Limb (tissue), 2 donors: ENCODE results near the gene MTCH1.
"Not testable (repeated sequence)": the region's sequence is repeated elsewhere in the genome, so short reads cannot be mapped to it uniquely, and the experiment has no call there.

Experiments used
- DNase-seq, 2 donors: peaks; one replicate each; pipeline ENCODE4 v3.0.0-alpha.2; 2016; ENCODE audit errors: extremely low spot score in 2 of 2

The MTCH1 gene

DNA sequence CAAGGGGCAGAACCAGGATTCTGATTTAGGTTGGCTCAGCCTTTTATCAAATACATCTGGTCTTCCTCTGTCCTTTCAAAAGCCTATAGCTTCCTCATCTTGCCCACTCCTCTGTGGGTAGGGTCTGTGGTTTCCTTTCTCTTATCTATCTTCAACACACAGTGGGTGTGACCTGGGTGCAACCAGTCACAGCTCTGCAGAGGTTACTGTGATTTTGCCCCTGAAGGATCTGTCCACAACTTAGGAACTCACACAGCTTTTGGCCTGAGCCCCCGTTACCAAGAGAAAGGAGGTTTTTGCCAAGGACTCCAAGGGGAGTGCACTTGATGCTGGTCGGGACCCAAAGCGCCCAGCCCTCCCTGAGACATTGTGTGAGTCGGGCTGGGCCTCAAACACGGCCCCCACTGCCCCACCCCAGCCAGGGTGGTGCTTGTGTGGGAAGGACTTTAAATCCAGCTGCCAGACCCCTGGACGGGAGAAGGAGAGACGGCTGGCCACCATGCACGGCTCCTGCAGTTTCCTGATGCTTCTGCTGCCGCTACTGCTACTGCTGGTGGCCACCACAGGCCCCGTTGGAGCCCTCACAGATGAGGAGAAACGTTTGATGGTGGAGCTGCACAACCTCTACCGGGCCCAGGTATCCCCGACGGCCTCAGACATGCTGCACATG lies 31.6 kb downstream of the MTCH1 start, which contains the start of gene PI16:
PI16 (plus strand) TSS at position 477 of the 670 bp plus-strand sequence; CDS start at position 500, 23 bp downstream.
- no peak for DNase-seq

DNA sequence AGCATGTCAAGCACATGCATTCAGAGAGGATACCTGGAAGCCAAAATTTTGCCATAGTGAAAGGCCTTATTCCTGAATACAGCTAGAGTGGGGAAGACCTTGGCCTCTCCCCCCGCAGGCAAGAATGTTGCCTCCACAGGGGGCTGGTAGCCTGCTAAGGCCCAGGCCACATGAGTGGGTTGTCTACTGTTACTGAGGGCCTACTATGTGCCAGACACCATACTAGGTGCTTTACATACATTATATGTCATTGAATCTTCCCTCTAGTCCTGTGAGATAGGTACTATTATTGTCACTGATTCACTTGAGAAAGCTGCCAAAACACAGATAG lies 32.1 kb downstream of the MTCH1 start:
- no peak for DNase-seq

DNA sequence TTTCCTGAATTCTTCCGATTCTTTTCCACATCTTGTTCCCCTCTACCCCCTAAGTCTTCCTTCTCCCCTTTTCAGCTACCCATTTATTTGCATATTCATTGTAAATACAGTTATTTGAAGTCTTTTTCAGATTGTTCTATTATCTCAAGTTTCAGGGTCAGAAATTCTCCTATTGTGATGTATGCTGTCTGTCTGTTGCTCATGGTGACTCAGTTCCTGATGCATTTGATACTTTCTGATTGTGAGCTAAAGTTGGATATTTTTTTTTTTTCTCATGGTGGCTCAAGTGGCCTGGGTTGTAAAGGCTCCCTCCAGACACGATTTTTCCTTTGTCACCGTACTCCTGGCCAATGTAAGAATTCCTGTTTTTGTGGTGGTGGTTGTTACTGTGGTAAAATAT lies 36.4 kb downstream of the MTCH1 start:
- no peak for DNase-seq

DNA sequence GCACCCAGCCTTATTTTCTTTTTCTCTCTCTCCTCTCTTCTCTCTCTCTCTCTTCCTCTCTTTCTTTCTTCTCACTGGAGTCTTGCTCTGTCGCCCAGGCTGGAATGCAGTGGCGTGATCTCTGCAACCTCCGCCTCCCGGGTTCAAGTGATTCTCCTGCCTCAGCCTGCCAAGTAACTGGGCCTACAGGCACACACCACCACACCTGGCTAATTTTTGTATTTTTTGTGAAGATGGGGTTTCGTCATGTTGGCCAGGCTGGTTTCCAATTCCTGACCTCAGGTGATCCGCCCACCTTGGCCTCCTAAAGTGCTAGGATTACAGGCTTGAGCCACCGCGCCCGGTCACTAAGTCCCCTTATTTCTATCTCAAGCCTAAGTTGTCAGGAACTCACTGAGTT lies 36.9 kb downstream of the MTCH1 start:
- DNase-seq = not testable (repeated sequence)

DNA sequence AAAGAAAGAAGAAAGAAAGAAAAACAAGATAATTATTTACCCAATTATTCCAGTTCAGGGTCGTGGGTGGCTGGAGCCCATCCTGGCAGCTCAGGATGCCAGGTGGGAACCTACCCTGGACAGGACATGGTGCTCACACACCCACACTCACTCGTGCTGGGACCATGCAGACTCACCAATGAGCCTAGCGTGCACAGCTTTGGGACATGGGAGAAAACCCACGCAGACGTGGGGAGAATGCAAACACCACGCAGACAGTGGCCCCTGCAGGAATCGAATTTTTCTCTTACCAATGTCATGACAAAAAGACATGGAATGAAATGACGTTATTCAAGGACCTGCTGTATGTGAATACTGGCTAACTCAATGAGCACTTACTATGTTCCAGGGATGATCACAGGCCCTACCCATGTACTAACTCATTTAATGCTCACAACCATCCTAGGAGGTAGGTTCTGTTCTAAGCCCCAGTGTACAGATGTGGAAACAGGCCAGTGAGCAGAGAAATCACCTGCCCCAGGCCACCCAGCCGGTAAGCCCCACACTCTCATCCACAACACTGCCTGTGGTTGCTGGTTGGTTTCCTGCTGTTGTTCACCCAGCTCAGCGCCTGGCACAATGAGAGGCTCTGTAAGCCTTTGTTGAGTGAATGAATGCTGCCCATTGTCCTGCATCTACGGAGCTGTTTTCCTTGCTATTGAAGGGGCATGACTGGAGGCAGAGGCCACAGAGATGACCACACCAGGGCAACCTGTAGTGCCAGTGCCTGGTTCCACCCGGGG lies 38.2 kb downstream of the MTCH1 start:
- DNase-seq = no peak

DNA sequence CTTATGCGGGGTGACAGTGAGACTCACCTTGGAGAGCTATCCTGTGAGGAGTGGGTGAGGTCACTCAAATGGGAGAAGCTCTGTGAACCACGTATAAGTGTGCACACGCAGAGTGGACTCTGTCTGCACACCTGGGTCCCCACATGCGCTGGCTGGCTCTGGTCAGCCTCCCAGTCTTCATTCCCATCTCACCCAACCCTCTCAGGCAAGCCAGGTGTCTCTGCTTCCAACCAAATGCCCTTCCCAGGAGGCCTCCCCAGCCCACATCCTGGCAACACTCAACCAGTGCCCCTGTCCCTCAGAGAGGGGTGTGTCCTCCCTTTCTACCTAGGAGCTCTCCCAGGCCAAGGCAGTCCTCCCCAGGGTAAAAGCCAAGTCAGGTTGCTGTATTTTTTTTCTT lies 39.5 kb downstream of the MTCH1 start:
- no peak for DNase-seq

DNA sequence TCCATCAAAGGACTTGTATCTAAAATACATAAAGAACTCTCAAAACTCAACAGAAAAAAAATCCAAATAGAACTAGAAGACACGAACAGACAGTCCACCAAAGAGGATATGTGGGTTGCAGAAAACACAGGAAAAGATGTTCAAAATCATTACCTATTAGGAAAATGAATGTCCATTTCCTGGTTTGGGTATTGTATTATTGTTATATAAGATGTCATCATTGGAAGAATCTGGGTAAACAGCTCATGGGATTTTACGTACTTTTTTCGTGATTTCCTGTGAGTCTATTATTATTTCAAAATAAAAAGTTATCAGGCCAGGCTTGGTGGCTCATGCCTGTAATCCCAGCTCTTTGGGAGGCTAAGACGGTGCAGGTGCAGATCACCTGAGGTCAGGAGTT lies 40.7 kb downstream of the MTCH1 start:
- DNase-seq = no peak

DNA sequence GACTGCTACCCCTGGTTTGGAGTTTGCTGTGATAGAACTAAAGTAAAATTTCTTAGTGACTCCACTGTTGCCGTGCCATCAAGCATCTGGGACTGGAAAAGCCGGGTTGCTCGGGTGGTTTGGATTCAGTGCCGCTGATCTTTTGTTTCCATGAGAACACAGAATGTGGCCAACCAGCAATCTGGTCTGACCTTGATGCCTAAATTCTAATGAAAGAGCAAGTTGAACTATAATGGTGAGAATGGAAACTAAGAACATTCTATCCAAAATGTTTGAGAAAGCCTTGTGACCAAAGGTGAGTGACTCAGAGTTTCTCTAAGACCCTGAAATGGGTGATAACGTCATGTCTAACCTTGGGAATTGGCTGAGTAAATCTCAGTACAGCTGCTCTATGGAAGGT lies 41.3 kb downstream of the MTCH1 start:
- DNase-seq = no peak

DNA sequence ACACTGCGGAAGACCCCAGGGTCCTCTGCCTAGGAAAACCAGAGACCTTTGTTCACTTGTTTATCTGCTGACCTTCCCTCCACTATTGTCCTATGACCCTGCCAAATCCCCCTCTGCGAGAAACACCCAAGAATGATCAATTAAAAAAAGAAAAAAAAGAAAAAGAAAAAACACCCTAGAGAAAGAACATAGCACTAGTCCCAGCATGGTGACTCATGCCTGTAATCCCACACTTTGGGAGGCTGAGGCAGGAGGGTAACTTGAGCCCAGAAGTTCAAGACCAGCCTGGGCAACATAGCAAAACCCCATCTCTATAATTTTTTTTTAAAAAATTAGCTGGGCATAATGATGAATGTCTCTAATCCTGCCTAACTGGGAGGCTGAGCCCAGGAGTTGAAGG lies 43.7 kb downstream of the MTCH1 start:
- not testable (repeated sequence) for DNase-seq

DNA sequence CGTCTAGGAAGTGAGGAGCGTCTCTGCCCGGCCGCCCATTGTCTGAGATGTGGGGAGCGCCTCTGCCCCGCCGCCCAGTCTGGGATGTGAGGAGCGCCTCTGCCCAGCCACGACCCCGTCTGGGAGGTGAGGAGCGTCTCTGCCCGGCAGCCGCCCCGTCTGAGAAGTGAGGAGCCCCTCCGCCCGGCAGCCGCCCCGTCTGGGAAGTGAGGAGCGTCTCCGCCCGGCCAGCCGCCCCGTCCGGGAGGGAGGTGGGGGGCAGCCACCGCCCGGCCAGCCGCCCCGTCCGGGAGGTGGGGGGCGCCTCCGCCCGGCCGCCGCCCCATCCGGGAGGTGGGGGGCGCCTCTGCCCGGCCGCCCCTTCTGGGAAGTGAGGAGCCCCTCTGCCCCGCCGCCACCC lies 44.4 kb downstream of the MTCH1 start:
- not testable (repeated sequence) for DNase-seq

DNA sequence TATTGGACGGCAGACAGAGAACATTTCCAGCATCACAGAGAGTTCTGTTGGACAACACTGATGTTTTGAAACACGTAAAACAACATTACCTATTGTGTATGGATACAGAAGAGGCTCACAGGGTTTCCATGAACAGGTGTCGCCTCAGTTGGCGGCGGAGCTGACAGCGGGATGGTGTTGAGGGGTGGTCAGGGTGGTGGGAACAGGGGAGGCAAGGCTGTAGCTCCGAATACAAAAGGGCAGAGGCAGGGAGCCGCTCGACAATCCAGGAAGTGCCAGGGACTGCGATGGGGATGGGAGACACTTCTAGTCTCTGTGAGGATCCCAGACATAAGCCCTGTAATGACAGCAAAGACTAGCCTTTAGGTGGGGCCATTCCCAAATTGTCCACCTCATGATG lies 46.0 kb downstream of the MTCH1 start:
- no peak for DNase-seq

DNA sequence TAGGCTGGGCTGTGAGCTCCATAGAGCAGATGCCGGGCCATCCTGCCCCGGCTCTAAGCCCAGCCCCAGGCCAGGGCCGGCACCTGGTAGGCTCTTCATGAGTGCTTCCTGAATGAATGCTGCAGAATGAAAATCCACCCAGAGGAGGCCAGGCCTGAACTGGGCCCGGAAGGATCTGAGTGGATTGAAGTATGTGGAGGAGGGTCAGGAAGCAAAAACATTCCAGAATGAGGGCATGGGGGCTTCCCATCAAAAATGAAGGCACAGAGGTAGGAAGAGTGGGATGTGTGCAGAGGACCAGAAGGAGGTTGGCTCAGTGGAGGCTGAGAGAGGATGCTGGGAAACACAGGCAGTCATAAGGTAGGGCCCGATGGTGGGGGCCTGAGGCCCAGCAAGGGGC lies 47.0 kb downstream of the MTCH1 start:
- DNase-seq = not testable (repeated sequence)

DNA sequence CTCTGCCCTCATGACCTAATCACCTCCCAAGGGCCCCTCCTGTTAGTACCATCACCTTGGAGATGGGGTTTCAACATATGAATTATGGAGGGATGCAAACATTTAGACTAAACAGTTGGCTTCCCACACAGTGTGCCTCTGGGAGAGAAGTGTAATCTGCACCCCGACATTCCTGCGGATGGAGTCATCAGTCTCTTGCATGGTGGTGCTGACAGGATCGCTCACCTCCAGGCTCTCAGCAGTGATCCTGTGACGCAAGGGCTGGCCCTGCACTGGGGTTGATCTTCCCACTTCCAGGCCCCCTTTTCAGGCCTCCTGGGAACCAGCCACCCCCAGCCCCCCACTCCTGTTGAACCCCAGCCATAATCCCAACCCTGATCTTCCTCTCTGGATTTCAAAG lies 47.5 kb downstream of the MTCH1 start:
- no peak for DNase-seq

DNA sequence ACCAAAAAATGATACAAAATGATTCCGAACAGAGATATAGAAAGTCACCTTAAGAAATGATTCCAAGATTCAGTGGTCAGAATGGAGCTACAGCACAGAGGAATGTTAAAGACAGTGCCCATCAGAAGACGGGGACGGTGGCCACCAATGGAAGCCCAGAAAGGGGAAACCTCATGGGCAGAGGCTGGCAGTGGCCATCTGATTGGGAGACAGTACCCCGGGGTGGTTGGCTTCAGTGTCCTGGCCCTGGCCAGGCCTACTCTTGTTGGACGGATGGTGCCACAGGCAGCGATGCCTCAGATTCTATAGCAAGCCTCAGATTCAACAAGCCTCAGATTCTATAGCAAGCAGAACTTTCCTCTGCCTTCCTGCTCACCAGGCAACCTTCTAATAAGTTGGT lies 48.1 kb downstream of the MTCH1 start:
- DNase-seq = no peak

DNA sequence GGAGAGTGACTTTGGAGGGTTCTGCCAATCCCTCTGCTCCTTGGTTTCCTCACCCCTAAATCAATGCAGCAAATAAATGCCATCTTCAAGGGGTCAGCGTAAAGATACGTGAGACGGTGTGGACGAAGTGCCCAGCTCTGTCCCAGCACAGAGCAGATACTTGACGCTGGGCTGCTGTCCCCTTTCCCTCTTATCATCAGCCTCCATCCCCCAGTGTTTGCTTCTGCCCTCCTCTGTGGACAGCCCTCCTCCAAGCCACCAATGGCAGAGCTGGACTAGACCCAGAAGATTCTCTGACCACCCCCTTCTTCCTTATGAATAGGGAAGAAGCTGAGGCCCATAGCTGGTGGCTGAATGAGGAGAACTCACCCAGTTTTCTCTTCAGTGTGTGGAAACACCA lies 49.2 kb downstream of the MTCH1 start:
- DNase-seq = no peak

DNA sequence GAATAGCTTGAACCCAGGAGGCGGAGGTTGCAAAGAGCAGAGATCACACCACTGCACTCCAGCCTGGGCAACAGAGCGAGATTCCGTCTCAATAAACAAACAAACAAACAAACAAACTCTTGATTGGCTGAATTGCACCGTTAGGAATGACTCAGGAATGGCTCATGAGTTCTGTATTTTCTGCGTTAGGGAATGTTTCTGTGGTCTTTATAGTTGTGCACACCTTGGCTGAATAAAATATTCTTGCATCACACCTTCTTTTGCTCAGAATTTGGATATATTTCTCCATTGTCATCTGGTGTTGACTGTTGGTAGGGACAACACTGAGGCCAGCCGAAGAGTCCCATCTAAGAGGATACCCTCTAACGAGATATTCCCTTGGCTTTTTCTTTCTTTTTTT lies 51.1 kb downstream of the MTCH1 start:
- DNase-seq = no peak

DNA sequence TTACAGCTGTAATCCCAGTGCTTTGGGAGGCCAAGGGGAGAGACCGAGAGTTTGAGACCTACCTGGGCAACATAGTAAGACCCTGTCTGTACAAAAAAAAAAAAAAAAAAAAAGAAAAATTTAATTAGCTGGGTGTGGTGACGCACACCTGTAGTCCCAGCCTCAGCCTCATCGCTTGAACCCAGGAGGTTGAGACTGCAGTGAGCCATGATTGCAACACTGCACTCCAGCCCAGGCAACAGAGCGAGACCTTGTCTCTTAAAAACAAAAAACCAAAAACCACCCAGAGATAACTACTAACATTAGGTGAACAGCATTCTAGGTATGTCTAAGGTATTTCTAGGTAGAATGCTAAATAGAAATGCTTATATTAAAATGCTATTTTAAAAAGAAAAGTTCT lies 52.5 kb downstream of the MTCH1 start:
- no peak for DNase-seq

DNA sequence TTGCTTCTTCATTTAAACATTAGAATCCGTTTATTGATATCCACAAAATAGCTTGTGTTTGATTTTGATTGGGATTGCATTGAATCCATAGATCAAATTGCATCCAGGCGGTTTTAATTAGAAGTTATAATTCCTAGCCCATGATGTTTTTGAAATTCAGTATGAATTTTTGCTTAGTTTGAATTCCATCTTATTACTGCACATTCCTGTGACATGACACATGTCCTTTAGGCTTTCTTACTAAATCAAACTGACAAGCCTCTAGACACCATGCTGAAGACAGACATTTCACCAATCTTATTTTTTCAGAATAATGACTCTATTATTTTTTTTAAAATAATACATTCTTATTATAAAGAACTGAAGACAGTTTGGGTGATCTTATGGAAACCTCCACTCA lies 52.9 kb downstream of the MTCH1 start:
- DNase-seq = no peak

DNA sequence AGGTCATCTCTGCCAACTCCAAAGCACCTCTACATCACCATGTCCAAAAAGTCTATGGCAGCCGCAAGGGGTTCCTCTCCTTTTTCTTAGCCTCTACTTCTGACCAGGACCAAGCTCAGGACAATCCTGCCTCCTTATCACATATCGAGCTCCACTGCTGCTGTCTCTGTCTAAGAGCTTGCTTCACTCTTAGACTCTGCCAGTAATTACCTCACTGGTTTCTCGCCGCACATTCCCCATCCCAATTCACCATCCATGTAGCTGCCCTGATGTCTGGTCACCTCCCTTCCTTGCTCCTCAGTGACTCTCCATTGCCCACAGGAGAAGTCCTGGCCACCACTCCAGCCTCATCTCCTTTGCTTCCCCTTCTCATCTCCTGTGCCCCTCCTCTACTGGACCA lies 55.5 kb downstream of the MTCH1 start:
- no peak for DNase-seq

DNA sequence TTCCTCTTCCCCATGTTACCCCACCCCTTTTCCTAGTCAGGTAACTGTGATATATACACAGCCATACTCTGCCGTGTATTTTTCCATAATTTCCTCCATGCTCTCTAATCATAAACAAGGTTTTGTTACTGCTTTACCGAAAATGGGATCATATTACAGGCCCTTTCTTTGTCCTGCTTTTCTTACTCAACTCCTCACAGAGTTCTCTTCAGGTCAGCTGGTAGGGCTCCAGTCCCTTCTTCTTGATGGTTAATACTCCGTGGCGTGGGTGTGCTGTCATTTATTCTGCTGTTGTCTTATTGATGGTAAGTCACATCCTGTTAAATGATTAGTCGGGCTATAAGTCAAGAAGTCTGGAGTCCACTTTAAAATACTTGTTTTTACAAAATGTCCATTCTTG lies 56.4 kb downstream of the MTCH1 start:
- DNase-seq = no peak

DNA sequence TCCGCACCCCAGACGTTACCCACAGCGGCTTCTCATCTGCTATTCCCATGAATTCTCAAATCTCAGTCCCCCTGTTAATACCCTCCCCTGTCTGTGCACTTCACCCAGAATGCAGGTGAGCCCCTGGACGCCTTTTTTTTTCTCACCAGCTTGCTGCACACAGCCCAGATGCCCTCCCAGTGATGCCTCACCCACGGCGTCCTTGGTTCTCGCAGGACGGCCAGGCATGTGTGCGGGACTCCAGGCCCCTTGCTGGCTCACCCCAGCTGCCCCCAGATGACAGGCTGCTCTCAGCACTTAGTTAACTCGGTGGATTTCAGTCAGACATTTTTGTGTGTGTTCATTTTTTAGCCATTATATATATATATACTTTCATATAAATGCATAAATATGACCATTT lies 56.8 kb downstream of the MTCH1 start:
- no peak for DNase-seq

DNA sequence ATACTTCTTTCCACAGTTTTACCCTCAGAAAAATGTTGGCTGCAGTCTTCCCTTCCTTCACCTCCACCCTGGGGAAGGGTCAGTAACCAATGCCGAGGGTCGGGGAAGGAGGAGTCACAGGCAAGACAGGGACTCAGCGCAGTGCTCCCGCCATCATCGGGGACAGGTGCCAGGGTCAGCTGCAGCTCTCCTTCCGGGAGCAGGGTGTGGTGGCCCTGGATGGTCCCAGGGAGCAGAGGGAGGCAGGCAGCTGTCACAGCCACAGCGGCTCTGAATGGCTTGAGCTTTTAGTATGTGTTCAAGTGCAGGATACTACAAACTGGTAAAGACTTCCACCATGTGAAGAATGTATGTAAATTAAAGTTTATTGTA lies 57.5 kb downstream of the MTCH1 start:
- no peak for DNase-seq
